HCT116 (cell line): Measurements from ENCODE around the gene TFB2M. TPM values are rescaled to one million over a fixed set of nuclear protein-coding genes. Genes with fewer than 3 reads are reported as not detected.

Source experiments
- ATAC-seq: fragments of 200-7000 bp; cut with Tn5 transposase; 2 replicates; pipeline ENCODE4 v1.9.1; 2020; ENCODE audit warnings: mild to moderate bottlenecking, moderate library complexity
- BruUV-seq: library from RNA; stranded (reverse); fragments of 400-500 nt; replicated peaks from 2 replicates; lab custom pipeline; 2021; lab: Mats Ljungman, UMichigan
- CTCF ChIA-PET: fragments of 300-600 bp; sonication (Branson Sonifier 250); formaldehyde crosslinking; loops from one replicate; lab custom pipeline; 2021; ENCODE audit warnings: antibody characterized with exemption; lab: Charles Lee
- POLR2A ChIA-PET: fragments of 300-600, 350-600 bp; sonication (Branson Sonifier 250); formaldehyde crosslinking; loops from one replicate; lab custom pipeline; 2021; ENCODE audit warnings: antibody characterized with exemption; lab: Charles Lee
- RAD21 ChIA-PET, 2 experiments: fragments of 300-600 bp; sonication (Branson Sonifier 250); formaldehyde crosslinking; loops; one replicate each; lab custom pipeline; 2023; ENCODE audit warnings: low total read pairs in 2 of 2; ENCODE audit not compliant: uncharacterized antibody in 2 of 2, unreplicated experiment in 2 of 2, low non-redundant PET in 1 of 2; lab: Charles Lee
- DNase-seq: peaks from one replicate; pipeline ENCODE4 v3.0.0-alpha.2; 2010; ENCODE audit warnings: low read depth, low spot score
- H2AFZ ChIP-seq: fragments of 200-600 bp; shearing (Covaris generic), sonication (generic); 2 replicates; pipeline ENCODE4 v1.6.1; 2017; ENCODE audit warnings: low read depth, mixed run types, mixed read lengths, antibody characterized with exemption, low read length; ENCODE audit not compliant: poor library complexity, severe bottlenecking
- H3K27ac ChIP-seq: 2 replicates; pipeline ENCODE4 v1.5.1; 2012; ENCODE audit warnings: low read depth, low read length
- H3K27me3 ChIP-seq: fragments of 200-600 bp; sonication (generic); 2 replicates; pipeline ENCODE4 v1.6.1; 2016; ENCODE audit warnings: mixed run types, low read length, mixed read lengths; ENCODE audit not compliant: insufficient read depth
- H3K36me3 ChIP-seq, 2 experiments: fragments of 200-500 bp in 1 of 2; fragments of 200-600 bp in 1 of 2; sonication (Bioruptor generic) in 1 of 2; sonication (generic) in 1 of 2; 2 replicates each; pipeline versions ENCODE4 v1.5.1 to v1.6.1; 2014 to 2016; ENCODE audit warnings: low read length in 2 of 2, inconsistent platforms in 1 of 2, mixed read lengths in 1 of 2, mixed run types in 1 of 2; ENCODE audit not compliant: insufficient read depth in 2 of 2, control insufficient read depth in 1 of 2
- H3K4me1 ChIP-seq, 2 experiments: fragments of 200-600 bp in 1 of 2; sonication (generic) in 1 of 2; 2 replicates each; pipeline versions ENCODE4 v1.5.1 to v1.6.1; 2012 to 2017; ENCODE audit warnings: low read length in 2 of 2, inconsistent platforms in 1 of 2, mild to moderate bottlenecking in 1 of 2, mixed read lengths in 1 of 2, mixed run types in 1 of 2, moderate library complexity in 1 of 2; ENCODE audit not compliant: insufficient read depth in 2 of 2, control insufficient read depth in 1 of 2
- H3K4me2 ChIP-seq: fragments of 200-600 bp; sonication (generic); 2 replicates; pipeline ENCODE4 v1.6.1; 2017; ENCODE audit warnings: mixed run types, low read length, mixed read lengths
- H3K4me3 ChIP-seq, 2 experiments: fragments of 200-600 bp in 1 of 2; sonication (generic) in 1 of 2; replicated peaks in 1 of 2; 2 replicates each; pipeline ENCODE4 v1.5.1; 2011 to 2016; ENCODE audit warnings: low read length in 2 of 2, control low read depth in 1 of 2, low read depth in 1 of 2, mild to moderate bottlenecking in 1 of 2, mixed read lengths in 1 of 2, mixed run types in 1 of 2
- H3K79me2 ChIP-seq: fragments of 200-600 bp; sonication (generic); 2 replicates; pipeline ENCODE4 v1.6.1; 2017; ENCODE audit warnings: mild to moderate bottlenecking, mixed run types, low read length, moderate library complexity, mixed read lengths; ENCODE audit not compliant: insufficient read depth
- H3K9ac ChIP-seq: fragments of 200-600 bp; sonication (generic); 2 replicates; pipeline ENCODE4 v1.6.1; 2016; ENCODE audit warnings: low read length, mixed read lengths
- H3K9me2 ChIP-seq: fragments of 200-600 bp; sonication (generic), shearing (Covaris generic); 2 replicates; pipeline ENCODE4 v1.6.1; 2017; ENCODE audit warnings: mixed run types, mild to moderate bottlenecking, moderate library complexity; ENCODE audit not compliant: insufficient read depth
- H3K9me3 ChIP-seq, 2 experiments: fragments of 200-500 bp in 1 of 2; fragments of 200-600 bp in 1 of 2; sonication (Bioruptor generic) in 1 of 2; sonication (generic) in 1 of 2; 2 replicates each; pipeline ENCODE4 v1.6.1; 2014 to 2017; ENCODE audit warnings: low read length in 2 of 2, mixed read lengths in 2 of 2, inconsistent platforms in 1 of 2, low read depth in 1 of 2, mild to moderate bottlenecking in 1 of 2, mixed run types in 1 of 2, moderate library complexity in 1 of 2; ENCODE audit not compliant: control insufficient read depth in 1 of 2, insufficient read depth in 1 of 2
- H4K20me1 ChIP-seq: fragments of 200-600 bp; sonication (generic), shearing (Covaris generic); 2 replicates; pipeline ENCODE4 v1.6.1; 2017; ENCODE audit warnings: mixed run types, mild to moderate bottlenecking, moderate library complexity; ENCODE audit not compliant: insufficient read depth
- CBX3 ChIP-seq: IDR thresholded peaks from 2 replicates; pipeline ENCODE4 v1.6.1; 2012; ENCODE audit warnings: low read depth
- CEBPB ChIP-seq: IDR thresholded peaks from 2 replicates; pipeline ENCODE4 v1.6.1; 2012; ENCODE audit warnings: low read depth
- EGR1 ChIP-seq: IDR thresholded peaks from 2 replicates; pipeline ENCODE4 v1.6.1; 2012; ENCODE audit warnings: low read depth
- EZH2 ChIP-seq: fragments of 200-600 bp; sonication (generic); IDR thresholded peaks from 2 replicates; pipeline ENCODE4 v1.6.1; 2017; ENCODE audit warnings: antibody characterized with exemption, mixed run types
- EZH2phosphoT487 ChIP-seq: fragments of 200-600 bp; IDR thresholded peaks from 2 replicates; pipeline ENCODE4 v1.6.1; 2018; ENCODE audit warnings: antibody characterized with exemption, borderline replicate concordance
- FOSL1 ChIP-seq: IDR thresholded peaks from 2 replicates; pipeline ENCODE4 v1.6.1; 2012; ENCODE audit warnings: low read depth
- JUND ChIP-seq: IDR thresholded peaks from 2 replicates; pipeline ENCODE4 v1.6.1; 2012
- POLR2A ChIP-seq: IDR thresholded peaks from 2 replicates; pipeline ENCODE4 v1.7.0; 2011; ENCODE audit warnings: borderline replicate concordance; ENCODE audit not compliant: insufficient read depth, insufficient read length; ENCODE audit errors: extremely low read depth
- POLR2AphosphoS5 ChIP-seq: IDR thresholded peaks from 2 replicates; pipeline ENCODE4 v1.6.1; 2011; ENCODE audit warnings: mild to moderate bottlenecking, low read depth, low read length, moderate library complexity
- RAD21 ChIP-seq: IDR thresholded peaks from 2 replicates; pipeline ENCODE4 v1.6.1; 2012; ENCODE audit warnings: low read depth, mild to moderate bottlenecking
- SP1 ChIP-seq: IDR thresholded peaks from 2 replicates; pipeline ENCODE4 v1.6.1; 2012; ENCODE audit warnings: low read depth
- SRF ChIP-seq: IDR thresholded peaks from 2 replicates; pipeline ENCODE4 v1.6.1; 2012; ENCODE audit warnings: low read depth
- TCF7L2 ChIP-seq: IDR thresholded peaks from 2 replicates; pipeline ENCODE4 v1.7.0; 2011; ENCODE audit warnings: borderline replicate concordance, inconsistent platforms; ENCODE audit not compliant: insufficient read depth, insufficient read length; ENCODE audit errors: extremely low read depth
- YY1 ChIP-seq: IDR thresholded peaks from 2 replicates; pipeline ENCODE4 v1.6.1; 2011; ENCODE audit warnings: low read length, low read depth, moderate library complexity, mild to moderate bottlenecking; ENCODE audit not compliant: insufficient replicate concordance; ENCODE audit errors: extremely low read depth
- ZNF274 ChIP-seq: fragments of 200-500 bp; sonication (Bioruptor generic); IDR thresholded peaks from 2 replicates; pipeline ENCODE4 v1.6.1; 2014; ENCODE audit warnings: mild to moderate bottlenecking, low read depth, low read length, inconsistent platforms
- intact Hi-C: fragments of 100-400 bp; cut with micrococcal nuclease; formaldehyde crosslinking; loops from 2 replicates; pipeline ENCODE4 v1.10.0; 2022
- total RNA-seq: library from RNA; stranded (reverse); gene quantifications from one replicate; pipeline ENCODE4 v1.2.1, GENCODE V29; 2021; ENCODE audit not compliant: unreplicated experiment
- TF ChIP-seq, protein P1 (sequence below): IDR thresholded peaks from 2 replicates; pipeline ENCODE4 v1.6.1; 2012; ENCODE audit warnings: low read depth
- TF ChIP-seq, protein P2 (sequence below), 3 experiments: fragments of 200-600 bp in 1 of 3; sonication (generic) in 1 of 3; IDR thresholded peaks in 2 of 3; conservative IDR thresholded peaks in 1 of 3; 2 replicates each; pipeline ENCODE4 v1.5.1; 2012 to 2017; ENCODE audit warnings: low read depth in 2 of 3, low read length in 2 of 3, antibody characterized with exemption in 1 of 3, borderline replicate concordance in 1 of 3, control low read depth in 1 of 3, mild to moderate bottlenecking in 1 of 3, mixed read lengths in 1 of 3, mixed run types in 1 of 3, moderate library complexity in 1 of 3; ENCODE audit not compliant: insufficient read depth in 1 of 3
- TF ChIP-seq, protein P3 (sequence below): IDR thresholded peaks from 2 replicates; pipeline ENCODE4 v1.6.1; 2011; ENCODE audit warnings: mild to moderate bottlenecking, low read length, moderate library complexity; ENCODE audit not compliant: insufficient replicate concordance; ENCODE audit errors: extremely low read depth
- TF ChIP-seq, protein P4 (sequence below): IDR thresholded peaks from 2 replicates; pipeline ENCODE4 v1.6.1; 2012

TFB2M gene
- total RNA-seq, 1 experiment from 2014 or later, result 24.4 TPM

DNA sequence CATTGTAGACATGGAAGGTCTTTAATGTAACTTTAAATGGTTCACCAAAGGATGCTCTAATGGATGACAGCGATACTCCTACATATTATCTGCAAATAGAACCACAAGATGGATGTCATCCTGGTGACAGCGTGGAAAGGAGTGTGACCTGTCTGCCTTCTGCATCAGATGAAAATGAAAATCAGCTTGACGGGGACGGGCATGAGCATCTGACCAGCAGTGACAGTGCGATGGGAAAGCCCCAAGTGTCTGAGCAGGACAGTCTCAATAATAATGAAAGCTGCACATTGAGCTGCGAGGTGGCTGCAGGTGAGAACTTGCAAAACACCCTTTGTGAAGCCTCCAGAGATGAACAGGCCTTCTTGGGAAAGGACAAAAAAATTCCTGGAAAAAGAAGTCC lies 25.4 kb upstream of the TFB2M start:
- Histone ChIP-seq H3K4me2 (no peak overlapping the region), H4K20me1 (no peaks in the 10 kb centered on the region), H3K4me1 (no peaks in the 10 kb centered on the region), H2AFZ (no peak overlapping the region), H3K79me2 (peaks cover 8% of the 10 kb centered on the region)
- no peak for ATAC-seq
- no TSS peak for BruUV-seq
- POLR2A ChIA-PET, result no interaction called here
- TF ChIP-seq, protein P1, sequence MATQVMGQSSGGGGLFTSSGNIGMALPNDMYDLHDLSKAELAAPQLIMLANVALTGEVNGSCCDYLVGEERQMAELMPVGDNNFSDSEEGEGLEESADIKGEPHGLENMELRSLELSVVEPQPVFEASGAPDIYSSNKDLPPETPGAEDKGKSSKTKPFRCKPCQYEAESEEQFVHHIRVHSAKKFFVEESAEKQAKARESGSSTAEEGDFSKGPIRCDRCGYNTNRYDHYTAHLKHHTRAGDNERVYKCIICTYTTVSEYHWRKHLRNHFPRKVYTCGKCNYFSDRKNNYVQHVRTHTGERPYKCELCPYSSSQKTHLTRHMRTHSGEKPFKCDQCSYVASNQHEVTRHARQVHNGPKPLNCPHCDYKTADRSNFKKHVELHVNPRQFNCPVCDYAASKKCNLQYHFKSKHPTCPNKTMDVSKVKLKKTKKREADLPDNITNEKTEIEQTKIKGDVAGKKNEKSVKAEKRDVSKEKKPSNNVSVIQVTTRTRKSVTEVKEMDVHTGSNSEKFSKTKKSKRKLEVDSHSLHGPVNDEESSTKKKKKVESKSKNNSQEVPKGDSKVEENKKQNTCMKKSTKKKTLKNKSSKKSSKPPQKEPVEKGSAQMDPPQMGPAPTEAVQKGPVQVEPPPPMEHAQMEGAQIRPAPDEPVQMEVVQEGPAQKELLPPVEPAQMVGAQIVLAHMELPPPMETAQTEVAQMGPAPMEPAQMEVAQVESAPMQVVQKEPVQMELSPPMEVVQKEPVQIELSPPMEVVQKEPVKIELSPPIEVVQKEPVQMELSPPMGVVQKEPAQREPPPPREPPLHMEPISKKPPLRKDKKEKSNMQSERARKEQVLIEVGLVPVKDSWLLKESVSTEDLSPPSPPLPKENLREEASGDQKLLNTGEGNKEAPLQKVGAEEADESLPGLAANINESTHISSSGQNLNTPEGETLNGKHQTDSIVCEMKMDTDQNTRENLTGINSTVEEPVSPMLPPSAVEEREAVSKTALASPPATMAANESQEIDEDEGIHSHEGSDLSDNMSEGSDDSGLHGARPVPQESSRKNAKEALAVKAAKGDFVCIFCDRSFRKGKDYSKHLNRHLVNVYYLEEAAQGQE, result no peak
- TF ChIP-seq RAD21 (no peak), EZH2phosphoT487 (no peak), ZNF274 (no peak), SP1 (no peak), YY1 (no peak), JUND (no peak), TCF7L2 (no peak), EGR1 (no peak), EZH2 (no peak), POLR2AphosphoS5 (no peak), CBX3 (no peak), SRF (no peak), CEBPB (no peak), POLR2A (no peak), FOSL1 (no peak)
- TF ChIP-seq, protein P2, sequence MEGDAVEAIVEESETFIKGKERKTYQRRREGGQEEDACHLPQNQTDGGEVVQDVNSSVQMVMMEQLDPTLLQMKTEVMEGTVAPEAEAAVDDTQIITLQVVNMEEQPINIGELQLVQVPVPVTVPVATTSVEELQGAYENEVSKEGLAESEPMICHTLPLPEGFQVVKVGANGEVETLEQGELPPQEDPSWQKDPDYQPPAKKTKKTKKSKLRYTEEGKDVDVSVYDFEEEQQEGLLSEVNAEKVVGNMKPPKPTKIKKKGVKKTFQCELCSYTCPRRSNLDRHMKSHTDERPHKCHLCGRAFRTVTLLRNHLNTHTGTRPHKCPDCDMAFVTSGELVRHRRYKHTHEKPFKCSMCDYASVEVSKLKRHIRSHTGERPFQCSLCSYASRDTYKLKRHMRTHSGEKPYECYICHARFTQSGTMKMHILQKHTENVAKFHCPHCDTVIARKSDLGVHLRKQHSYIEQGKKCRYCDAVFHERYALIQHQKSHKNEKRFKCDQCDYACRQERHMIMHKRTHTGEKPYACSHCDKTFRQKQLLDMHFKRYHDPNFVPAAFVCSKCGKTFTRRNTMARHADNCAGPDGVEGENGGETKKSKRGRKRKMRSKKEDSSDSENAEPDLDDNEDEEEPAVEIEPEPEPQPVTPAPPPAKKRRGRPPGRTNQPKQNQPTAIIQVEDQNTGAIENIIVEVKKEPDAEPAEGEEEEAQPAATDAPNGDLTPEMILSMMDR (IDR thresholded peaks at IDR 0.05 in 2 of 3, conservative IDR thresholded peaks at IDR 0.05 in 1 of 3; ENCODE audit: borderline replicate concordance in 1 of 3, insufficient read depth in 1 of 3, low read depth in 2 of 3, low read length in 2 of 3), result no peak
- TF ChIP-seq, protein P3, sequence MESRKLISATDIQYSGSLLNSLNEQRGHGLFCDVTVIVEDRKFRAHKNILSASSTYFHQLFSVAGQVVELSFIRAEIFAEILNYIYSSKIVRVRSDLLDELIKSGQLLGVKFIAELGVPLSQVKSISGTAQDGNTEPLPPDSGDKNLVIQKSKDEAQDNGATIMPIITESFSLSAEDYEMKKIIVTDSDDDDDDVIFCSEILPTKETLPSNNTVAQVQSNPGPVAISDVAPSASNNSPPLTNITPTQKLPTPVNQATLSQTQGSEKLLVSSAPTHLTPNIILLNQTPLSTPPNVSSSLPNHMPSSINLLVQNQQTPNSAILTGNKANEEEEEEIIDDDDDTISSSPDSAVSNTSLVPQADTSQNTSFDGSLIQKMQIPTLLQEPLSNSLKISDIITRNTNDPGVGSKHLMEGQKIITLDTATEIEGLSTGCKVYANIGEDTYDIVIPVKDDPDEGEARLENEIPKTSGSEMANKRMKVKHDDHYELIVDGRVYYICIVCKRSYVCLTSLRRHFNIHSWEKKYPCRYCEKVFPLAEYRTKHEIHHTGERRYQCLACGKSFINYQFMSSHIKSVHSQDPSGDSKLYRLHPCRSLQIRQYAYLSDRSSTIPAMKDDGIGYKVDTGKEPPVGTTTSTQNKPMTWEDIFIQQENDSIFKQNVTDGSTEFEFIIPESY, result no peak
- TF ChIP-seq, protein P4, sequence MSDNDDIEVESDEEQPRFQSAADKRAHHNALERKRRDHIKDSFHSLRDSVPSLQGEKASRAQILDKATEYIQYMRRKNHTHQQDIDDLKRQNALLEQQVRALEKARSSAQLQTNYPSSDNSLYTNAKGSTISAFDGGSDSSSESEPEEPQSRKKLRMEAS, result no peak
- TF ChIP-seq, all 23 proteins: peak for 0
- Histone ChIP-seq H3K9ac (no peak overlapping the region), H3K9me3 (no peaks in the 10 kb centered on the region), H3K27ac (no peak overlapping the region), H3K27me3 (no peaks in the 10 kb centered on the region), H3K9me2 (no peaks in the 10 kb centered on the region), H3K4me3 (no peak overlapping the region), H3K36me3 (no peaks in the 10 kb centered on the region)
- RAD21 ChIA-PET, result no interaction called here
- no peak for DNase-seq
- intact Hi-C loops, result no loop called here
- CTCF ChIA-PET, result no interaction called here
